ENCODE results near the gene ZNF682.
"Not testable (repeated sequence)": the region's sequence is repeated elsewhere in the genome, so short reads cannot be mapped to it uniquely, and the experiment has no call there.

The ZNF682 gene

GRCh38 chr19:20039203-20039723 lies at the start of gene ZNF682:
Gene ZNF682, minus strand, starts transcription at chr19:20039505. Its CDS starts 160 bp downstream, at chr19:20039345.
- DNase-seq = peak; percentile 86

- DNase-seq = not testable (repeated sequence)
Measured at GRCh38 chr19:20082876-20083275, 43.6 kb upstream of the ZNF682 start.

- not testable (repeated sequence) for DNase-seq
Measured at GRCh38 chr19:20082232-20082833, 43.0 kb upstream of the ZNF682 start.

- no peak for DNase-seq
Measured at GRCh38 chr19:20080656-20081055, 41.4 kb upstream of the ZNF682 start.

- DNase-seq = no peak
Measured at GRCh38 chr19:20079476-20079875, 40.2 kb upstream of the ZNF682 start.

GRCh38 chr19:20078581-20079031 lies 39.3 kb upstream of the ZNF682 start:
- no peak for DNase-seq

- peak; percentile 69 for DNase-seq
Measured at GRCh38 chr19:20077791-20078463, 38.6 kb upstream of the ZNF682 start, which contains the start of gene ZNF90. Gene ZNF90, plus strand, starts transcription at chr19:20078000. Its CDS starts 133 bp downstream, at chr19:20078133.

GRCh38 chr19:20072936-20073335 lies 33.6 kb upstream of the ZNF682 start:
- DNase-seq = no peak

- DNase-seq = no peak
Measured at GRCh38 chr19:20070691-20071090, 31.4 kb upstream of the ZNF682 start.

- not testable (repeated sequence) for DNase-seq
Measured at GRCh38 chr19:20068559-20068958, 29.3 kb upstream of the ZNF682 start.

GRCh38 chr19:20067943-20068342 lies 28.6 kb upstream of the ZNF682 start:
- DNase-seq = no peak

- DNase-seq = no peak
Measured at GRCh38 chr19:20066861-20067260, 27.6 kb upstream of the ZNF682 start.

- DNase-seq = no peak
Measured at GRCh38 chr19:20060282-20060681, 21.0 kb upstream of the ZNF682 start.

GRCh38 chr19:20058738-20059137 lies 19.4 kb upstream of the ZNF682 start:
- DNase-seq = not testable (repeated sequence)

GRCh38 chr19:20051841-20052768 lies 12.8 kb upstream of the ZNF682 start:
- peak; percentile 36 for DNase-seq

- not testable (repeated sequence) for DNase-seq
Measured at GRCh38 chr19:20045742-20046141, 6.4 kb upstream of the ZNF682 start.

GRCh38 chr19:20044663-20045062 lies 5.4 kb upstream of the ZNF682 start:
- no peak for DNase-seq

GRCh38 chr19:20038358-20039202 lies 725 bp downstream of the ZNF682 start:
- DNase-seq = no peak

- no peak for DNase-seq
Measured at GRCh38 chr19:20035935-20036334, 3.4 kb downstream of the ZNF682 start.

GRCh38 chr19:20028611-20029010 lies 10.7 kb downstream of the ZNF682 start:
- no peak for DNase-seq

- no peak for DNase-seq
Measured at GRCh38 chr19:20005741-20006140, 33.6 kb downstream of the ZNF682 start.

- DNase-seq = peak; percentile 9
Measured at GRCh38 chr19:19997656-19998268, 41.5 kb downstream of the ZNF682 start.

All from activated CD4-positive, alpha-beta T cell treated with anti-CD3 and anti-CD28 coated beads for 1 hour (primary cell).